HL-60 (cell line): ENCODE measurements around the gene DYSF.

ENCODE experiments used
- DNase-seq, 2 experiments: peaks; one replicate each; pipeline ENCODE4 v3.0.0-alpha.2; 2010 to 2020; ENCODE audit warnings: low read depth in 1 of 2, low spot score in 1 of 2
- H3K27ac ChIP-seq: fragments of 250-450 bp; sonication (Bioruptor Pico); replicated peaks from 2 replicates; pipeline ENCODE4 v1.5.1; 2020; ENCODE audit warnings: mild to moderate bottlenecking, moderate library complexity
- H3K27me3 ChIP-seq: fragments of 250-450 bp; sonication (Bioruptor Pico); 2 replicates; pipeline ENCODE4 v1.5.1; 2021; ENCODE audit warnings: mild to moderate bottlenecking, moderate library complexity; ENCODE audit not compliant: insufficient read depth, poor library complexity, severe bottlenecking
- H3K4me3 ChIP-seq: replicated peaks from 2 replicates; pipeline ENCODE4 v1.5.1; 2011; ENCODE audit warnings: mild to moderate bottlenecking, control low read depth, low read length; ENCODE audit not compliant: insufficient read depth
- GABPA ChIP-seq: IDR thresholded peaks from 2 replicates; pipeline ENCODE4 v1.6.1; 2012; ENCODE audit warnings: low read depth
- POLR2AphosphoS5 ChIP-seq: IDR thresholded peaks from 2 replicates; pipeline ENCODE4 v1.6.1; 2012; ENCODE audit warnings: low read depth
- SPI1 ChIP-seq: IDR thresholded peaks from 2 replicates; pipeline ENCODE4 v1.6.1; 2012; ENCODE audit warnings: low read depth, mild to moderate bottlenecking, borderline replicate concordance
- TF ChIP-seq, protein P1 (sequence below): IDR thresholded peaks from 2 replicates; pipeline ENCODE4 v1.6.1; 2012; ENCODE audit warnings: low read depth; ENCODE audit not compliant: insufficient replicate concordance
- TF ChIP-seq, protein P2 (sequence below): IDR thresholded peaks from one replicate; pipeline ENCODE4 v1.5.1; 2011; ENCODE audit warnings: low read length, control low read depth, inconsistent platforms; ENCODE audit not compliant: insufficient read depth

DYSF gene

DNA sequence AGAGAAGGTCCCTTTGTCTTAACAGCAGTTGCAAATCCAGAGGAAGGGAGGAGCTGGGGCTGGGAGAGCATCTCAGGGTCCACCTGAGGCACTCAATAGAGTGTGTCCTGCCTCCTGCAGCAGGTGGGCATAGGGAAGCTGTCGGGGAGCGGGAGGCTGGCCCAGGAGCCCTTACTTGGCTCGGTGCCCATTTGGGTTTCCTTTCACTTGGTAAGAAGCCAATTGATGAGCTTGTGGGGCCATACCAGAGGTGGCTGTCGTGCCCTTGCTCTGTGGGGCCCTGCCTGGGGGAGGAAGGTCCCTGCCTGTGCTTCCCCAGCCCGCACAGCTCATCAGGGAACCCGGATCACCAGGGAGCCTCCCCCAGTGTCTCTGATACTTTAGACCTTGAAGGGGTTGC is 229.7 kb downstream of the DYSF start:
- no peak for TF ChIP-seq POLR2AphosphoS5
- TF ChIP-seq, protein P1, sequence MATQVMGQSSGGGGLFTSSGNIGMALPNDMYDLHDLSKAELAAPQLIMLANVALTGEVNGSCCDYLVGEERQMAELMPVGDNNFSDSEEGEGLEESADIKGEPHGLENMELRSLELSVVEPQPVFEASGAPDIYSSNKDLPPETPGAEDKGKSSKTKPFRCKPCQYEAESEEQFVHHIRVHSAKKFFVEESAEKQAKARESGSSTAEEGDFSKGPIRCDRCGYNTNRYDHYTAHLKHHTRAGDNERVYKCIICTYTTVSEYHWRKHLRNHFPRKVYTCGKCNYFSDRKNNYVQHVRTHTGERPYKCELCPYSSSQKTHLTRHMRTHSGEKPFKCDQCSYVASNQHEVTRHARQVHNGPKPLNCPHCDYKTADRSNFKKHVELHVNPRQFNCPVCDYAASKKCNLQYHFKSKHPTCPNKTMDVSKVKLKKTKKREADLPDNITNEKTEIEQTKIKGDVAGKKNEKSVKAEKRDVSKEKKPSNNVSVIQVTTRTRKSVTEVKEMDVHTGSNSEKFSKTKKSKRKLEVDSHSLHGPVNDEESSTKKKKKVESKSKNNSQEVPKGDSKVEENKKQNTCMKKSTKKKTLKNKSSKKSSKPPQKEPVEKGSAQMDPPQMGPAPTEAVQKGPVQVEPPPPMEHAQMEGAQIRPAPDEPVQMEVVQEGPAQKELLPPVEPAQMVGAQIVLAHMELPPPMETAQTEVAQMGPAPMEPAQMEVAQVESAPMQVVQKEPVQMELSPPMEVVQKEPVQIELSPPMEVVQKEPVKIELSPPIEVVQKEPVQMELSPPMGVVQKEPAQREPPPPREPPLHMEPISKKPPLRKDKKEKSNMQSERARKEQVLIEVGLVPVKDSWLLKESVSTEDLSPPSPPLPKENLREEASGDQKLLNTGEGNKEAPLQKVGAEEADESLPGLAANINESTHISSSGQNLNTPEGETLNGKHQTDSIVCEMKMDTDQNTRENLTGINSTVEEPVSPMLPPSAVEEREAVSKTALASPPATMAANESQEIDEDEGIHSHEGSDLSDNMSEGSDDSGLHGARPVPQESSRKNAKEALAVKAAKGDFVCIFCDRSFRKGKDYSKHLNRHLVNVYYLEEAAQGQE = no peak
- no peak for TF ChIP-seq GABPA
- TF ChIP-seq, protein P2, sequence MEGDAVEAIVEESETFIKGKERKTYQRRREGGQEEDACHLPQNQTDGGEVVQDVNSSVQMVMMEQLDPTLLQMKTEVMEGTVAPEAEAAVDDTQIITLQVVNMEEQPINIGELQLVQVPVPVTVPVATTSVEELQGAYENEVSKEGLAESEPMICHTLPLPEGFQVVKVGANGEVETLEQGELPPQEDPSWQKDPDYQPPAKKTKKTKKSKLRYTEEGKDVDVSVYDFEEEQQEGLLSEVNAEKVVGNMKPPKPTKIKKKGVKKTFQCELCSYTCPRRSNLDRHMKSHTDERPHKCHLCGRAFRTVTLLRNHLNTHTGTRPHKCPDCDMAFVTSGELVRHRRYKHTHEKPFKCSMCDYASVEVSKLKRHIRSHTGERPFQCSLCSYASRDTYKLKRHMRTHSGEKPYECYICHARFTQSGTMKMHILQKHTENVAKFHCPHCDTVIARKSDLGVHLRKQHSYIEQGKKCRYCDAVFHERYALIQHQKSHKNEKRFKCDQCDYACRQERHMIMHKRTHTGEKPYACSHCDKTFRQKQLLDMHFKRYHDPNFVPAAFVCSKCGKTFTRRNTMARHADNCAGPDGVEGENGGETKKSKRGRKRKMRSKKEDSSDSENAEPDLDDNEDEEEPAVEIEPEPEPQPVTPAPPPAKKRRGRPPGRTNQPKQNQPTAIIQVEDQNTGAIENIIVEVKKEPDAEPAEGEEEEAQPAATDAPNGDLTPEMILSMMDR = no peak
- TF ChIP-seq SPI1 = no peak
- no peak overlapping the region for H3K4me3 ChIP-seq
- no peak for DNase-seq
- H3K27me3 ChIP-seq = no peaks in the 10 kb centered on the region
- H3K27ac ChIP-seq = no peak overlapping the region

DNA sequence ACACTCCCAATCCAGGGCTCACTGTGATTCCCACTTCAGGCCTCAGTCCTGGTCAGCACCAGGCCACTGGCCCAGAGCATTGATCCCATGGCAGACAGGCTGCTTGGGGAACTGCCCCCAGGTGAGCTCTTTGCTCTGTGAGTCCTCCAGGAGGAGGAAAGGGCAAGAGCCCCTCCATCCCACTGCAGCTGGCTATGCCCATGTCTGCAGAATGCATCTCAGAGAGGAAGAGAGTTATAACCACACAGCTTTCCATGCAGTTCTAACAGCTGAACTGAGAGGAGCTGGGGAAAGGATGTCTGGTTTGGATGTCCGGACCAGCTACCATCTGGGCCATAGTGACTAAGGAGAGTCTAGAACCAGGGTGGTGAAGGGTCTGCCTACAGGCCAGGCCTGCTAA is 230.3 kb downstream of the DYSF start:
- Histone ChIP-seq H3K27me3 (no peaks in the 10 kb centered on the region), H3K4me3 (no peak overlapping the region), H3K27ac (no peak overlapping the region)
- DNase-seq = no peak
- TF ChIP-seq SPI1 (no peak), POLR2AphosphoS5 (no peak), GABPA (no peak)
- TF ChIP-seq, protein P1 = no peak
- TF ChIP-seq, protein P2 = no peak

DNA sequence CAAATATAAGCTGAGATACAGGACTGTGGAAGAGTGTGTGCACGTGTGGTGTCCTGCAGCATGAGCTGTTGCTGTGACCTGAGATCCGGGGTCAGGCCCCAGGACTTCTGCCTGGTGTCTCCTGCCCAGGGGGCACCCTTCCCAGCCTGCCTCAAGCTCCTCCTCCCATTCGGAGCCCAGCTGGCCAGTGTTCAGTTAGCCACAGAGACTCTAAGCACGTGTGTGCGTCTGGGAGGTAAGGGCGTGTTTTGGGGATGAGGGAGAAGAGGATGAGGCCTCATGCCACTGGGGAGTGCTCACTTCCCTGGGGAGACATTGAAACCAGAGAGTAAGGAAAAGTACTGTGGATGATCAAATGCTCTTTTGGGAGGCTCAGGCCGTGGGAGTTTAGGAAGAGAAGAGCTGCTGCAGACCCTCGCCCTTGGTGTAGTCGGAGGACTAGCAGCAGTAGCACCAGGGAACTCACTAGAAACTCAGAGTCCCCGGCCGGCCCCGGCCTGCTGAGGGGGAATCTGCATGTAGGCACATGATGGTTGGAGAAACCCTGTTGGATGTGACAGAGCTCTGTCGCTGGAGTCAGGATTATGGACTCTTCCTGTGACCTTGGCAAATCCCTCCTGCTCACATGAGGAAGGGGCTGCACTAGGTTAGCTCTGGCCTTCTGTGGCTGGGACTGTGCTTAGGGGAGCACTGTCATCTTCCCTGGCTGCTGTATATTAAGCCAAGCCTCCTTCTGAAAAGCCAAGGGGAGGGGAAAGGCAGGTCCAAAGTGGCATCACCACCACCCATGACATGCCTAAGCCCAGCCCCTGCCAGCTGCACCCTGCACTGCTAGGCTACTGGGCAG is 231.1 kb downstream of the DYSF start:
- Histone ChIP-seq H3K4me3 (no peak overlapping the region), H3K27ac (no peak overlapping the region), H3K27me3 (no peaks in the 10 kb centered on the region)
- DNase-seq = no peak
- TF ChIP-seq POLR2AphosphoS5 (no peak), SPI1 (no peak), GABPA (no peak)
- TF ChIP-seq, protein P1 = no peak
- TF ChIP-seq, protein P2 = no peak
